Measurements from ENCODE around the gene BICD2.
"Not testable (repeated sequence)": the region's sequence is repeated elsewhere in the genome, so short reads cannot be mapped to it uniquely, and the experiment has no call there.

Gene BICD2

GRCh38 chr9:92769990-92770359, 5.3 kb upstream of the BICD2 start:
- ATAC-seq, result no peak
- TF ChIP-seq ZNF8 (CRISPR knock-in tag; IDR thresholded peaks at IDR 0.05) (no peak), TCF4 (CRISPR knock-in tag; IDR thresholded peaks at IDR 0.05; ENCODE audit: borderline replicate concordance) (no peak), SNAI2 (CRISPR knock-in tag; IDR thresholded peaks at IDR 0.05) (no peak), BACH2 (CRISPR knock-in tag; IDR thresholded peaks at IDR 0.05; ENCODE audit: borderline replicate concordance) (no peak)
- TF ChIP-seq, protein P1, sequence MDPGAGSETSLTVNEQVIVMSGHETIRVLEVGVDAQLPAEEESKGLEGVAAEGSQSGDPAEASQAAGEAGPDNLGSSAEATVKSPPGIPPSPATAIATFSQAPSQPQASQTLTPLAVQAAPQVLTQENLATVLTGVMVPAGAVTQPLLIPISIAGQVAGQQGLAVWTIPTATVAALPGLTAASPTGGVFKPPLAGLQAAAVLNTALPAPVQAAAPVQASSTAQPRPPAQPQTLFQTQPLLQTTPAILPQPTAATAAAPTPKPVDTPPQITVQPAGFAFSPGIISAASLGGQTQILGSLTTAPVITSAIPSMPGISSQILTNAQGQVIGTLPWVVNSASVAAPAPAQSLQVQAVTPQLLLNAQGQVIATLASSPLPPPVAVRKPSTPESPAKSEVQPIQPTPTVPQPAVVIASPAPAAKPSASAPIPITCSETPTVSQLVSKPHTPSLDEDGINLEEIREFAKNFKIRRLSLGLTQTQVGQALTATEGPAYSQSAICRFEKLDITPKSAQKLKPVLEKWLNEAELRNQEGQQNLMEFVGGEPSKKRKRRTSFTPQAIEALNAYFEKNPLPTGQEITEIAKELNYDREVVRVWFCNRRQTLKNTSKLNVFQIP (CRISPR knock-in tag; IDR thresholded peaks at IDR 0.05; ENCODE audit: borderline replicate concordance, low read depth), result no peak

GRCh38 chr9:92769286-92769685, 4.7 kb upstream of the BICD2 start:
- no peak for TF ChIP-seq ZC3H10 (CRISPR knock-in tag; IDR thresholded peaks at IDR 0.05)
- no peak for TF ChIP-seq OSR1 (CRISPR knock-in tag; IDR thresholded peaks at IDR 0.05)
- no peak for TF ChIP-seq ZNF70 (CRISPR knock-in tag; IDR thresholded peaks at IDR 0.05)
- no peak for TF ChIP-seq ZNF565 (CRISPR knock-in tag; conservative IDR thresholded peaks at IDR 0.05; ENCODE audit: low read depth)
- TF ChIP-seq, protein P2, sequence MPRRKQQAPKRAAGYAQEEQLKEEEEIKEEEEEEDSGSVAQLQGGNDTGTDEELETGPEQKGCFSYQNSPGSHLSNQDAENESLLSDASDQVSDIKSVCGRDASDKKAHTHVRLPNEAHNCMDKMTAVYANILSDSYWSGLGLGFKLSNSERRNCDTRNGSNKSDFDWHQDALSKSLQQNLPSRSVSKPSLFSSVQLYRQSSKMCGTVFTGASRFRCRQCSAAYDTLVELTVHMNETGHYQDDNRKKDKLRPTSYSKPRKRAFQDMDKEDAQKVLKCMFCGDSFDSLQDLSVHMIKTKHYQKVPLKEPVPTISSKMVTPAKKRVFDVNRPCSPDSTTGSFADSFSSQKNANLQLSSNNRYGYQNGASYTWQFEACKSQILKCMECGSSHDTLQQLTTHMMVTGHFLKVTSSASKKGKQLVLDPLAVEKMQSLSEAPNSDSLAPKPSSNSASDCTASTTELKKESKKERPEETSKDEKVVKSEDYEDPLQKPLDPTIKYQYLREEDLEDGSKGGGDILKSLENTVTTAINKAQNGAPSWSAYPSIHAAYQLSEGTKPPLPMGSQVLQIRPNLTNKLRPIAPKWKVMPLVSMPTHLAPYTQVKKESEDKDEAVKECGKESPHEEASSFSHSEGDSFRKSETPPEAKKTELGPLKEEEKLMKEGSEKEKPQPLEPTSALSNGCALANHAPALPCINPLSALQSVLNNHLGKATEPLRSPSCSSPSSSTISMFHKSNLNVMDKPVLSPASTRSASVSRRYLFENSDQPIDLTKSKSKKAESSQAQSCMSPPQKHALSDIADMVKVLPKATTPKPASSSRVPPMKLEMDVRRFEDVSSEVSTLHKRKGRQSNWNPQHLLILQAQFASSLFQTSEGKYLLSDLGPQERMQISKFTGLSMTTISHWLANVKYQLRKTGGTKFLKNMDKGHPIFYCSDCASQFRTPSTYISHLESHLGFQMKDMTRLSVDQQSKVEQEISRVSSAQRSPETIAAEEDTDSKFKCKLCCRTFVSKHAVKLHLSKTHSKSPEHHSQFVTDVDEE (CRISPR knock-in tag; IDR thresholded peaks at IDR 0.05), result no peak
- no peak for TF ChIP-seq ARNTL (CRISPR knock-in tag; IDR thresholded peaks at IDR 0.05; ENCODE audit: borderline replicate concordance, low read depth)
- no peak for TF ChIP-seq ISL1 (CRISPR knock-in tag; IDR thresholded peaks at IDR 0.05)
- TF ChIP-seq, protein P3, sequence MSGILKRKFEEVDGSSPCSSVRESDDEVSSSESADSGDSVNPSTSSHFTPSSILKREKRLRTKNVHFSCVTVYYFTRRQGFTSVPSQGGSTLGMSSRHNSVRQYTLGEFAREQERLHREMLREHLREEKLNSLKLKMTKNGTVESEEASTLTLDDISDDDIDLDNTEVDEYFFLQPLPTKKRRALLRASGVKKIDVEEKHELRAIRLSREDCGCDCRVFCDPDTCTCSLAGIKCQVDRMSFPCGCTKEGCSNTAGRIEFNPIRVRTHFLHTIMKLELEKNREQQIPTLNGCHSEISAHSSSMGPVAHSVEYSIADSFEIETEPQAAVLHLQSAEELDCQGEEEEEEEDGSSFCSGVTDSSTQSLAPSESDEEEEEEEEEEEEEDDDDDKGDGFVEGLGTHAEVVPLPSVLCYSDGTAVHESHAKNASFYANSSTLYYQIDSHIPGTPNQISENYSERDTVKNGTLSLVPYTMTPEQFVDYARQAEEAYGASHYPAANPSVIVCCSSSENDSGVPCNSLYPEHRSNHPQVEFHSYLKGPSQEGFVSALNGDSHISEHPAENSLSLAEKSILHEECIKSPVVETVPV (CRISPR knock-in tag; IDR thresholded peaks at IDR 0.05), result no peak
- no peak for TF ChIP-seq PATZ1 (CRISPR knock-in tag; IDR thresholded peaks at IDR 0.05; ENCODE audit: borderline replicate concordance)
- ATAC-seq, result no peak

DNA sequence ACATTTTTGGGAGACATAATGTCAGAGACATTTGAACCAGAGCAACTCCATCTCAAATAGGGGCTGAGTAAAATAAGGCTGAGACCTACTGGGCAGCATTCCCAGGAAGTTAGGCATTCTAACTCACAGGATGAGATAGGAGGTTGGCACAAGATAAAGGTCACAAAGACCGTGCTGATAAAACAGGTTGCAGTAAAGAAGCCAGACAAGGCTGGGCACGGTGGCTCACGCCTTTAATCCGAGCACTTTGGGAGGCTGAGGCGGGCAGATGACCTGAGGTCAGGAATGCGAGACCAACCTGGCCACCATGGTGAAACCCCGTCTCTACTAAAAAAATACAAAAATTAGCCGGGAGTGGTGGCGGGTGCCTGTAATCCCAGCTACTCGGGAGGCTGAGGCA, 4.2 kb upstream of the BICD2 start:
- not testable (repeated sequence) for ATAC-seq

GRCh38 chr9:92767066-92768054, 2.7 kb upstream of the BICD2 start:
- no peak for ATAC-seq
- TF ChIP-seq, protein P3 (CRISPR knock-in tag; IDR thresholded peaks at IDR 0.05), result no peak
- TF ChIP-seq CSDC2 (CRISPR knock-in tag; IDR thresholded peaks at IDR 0.05) (no peak), BACH2 (CRISPR knock-in tag; IDR thresholded peaks at IDR 0.05; ENCODE audit: borderline replicate concordance) (no peak), ZNF70 (CRISPR knock-in tag; IDR thresholded peaks at IDR 0.05) (no peak), ARNTL (CRISPR knock-in tag; IDR thresholded peaks at IDR 0.05; ENCODE audit: borderline replicate concordance, low read depth) (no peak), PATZ1 (CRISPR knock-in tag; IDR thresholded peaks at IDR 0.05; ENCODE audit: borderline replicate concordance) (no peak), ISL1 (CRISPR knock-in tag; IDR thresholded peaks at IDR 0.05) (no peak)

Measured in SK-N-SH treated with all-trans-retinoic acid at 6 μM for 48 hours (cell line).